AG04449 (cell line): Measurements from ENCODE around the gene RPS6KA5.

Source experiments
- CTCF ChIA-PET: fragments of 350-600 bp; formaldehyde crosslinking; extraction: SDS; loops from one replicate; lab custom pipeline; 2021; ENCODE audit warnings: antibody characterized with exemption; lab: Yijun Ruan, JAX
- POLR2A ChIA-PET: fragments of 400-600, 350-600 bp; formaldehyde crosslinking; extraction: SDS; loops from one replicate; lab custom pipeline; 2020; ENCODE audit warnings: antibody characterized with exemption, inconsistent platforms; lab: Yijun Ruan, JAX
- DNase-seq: peaks from one replicate; pipeline ENCODE4 v3.0.0-alpha.2; 2010; ENCODE audit warnings: low read depth, low spot score
- H3K4me3 ChIP-seq: 2 replicates; pipeline ENCODE4 v1.5.1; 2011; ENCODE audit warnings: low read depth, mild to moderate bottlenecking, control low read depth, low read length
- TF ChIP-seq, protein P1 (sequence below): IDR thresholded peaks from one replicate; pipeline ENCODE4 v1.5.1; 2011; ENCODE audit warnings: mild to moderate bottlenecking, moderate library complexity, low read length, control low read depth, inconsistent platforms; ENCODE audit not compliant: insufficient read depth; ENCODE audit errors: missing control alignments

RPS6KA5 gene

DNA sequence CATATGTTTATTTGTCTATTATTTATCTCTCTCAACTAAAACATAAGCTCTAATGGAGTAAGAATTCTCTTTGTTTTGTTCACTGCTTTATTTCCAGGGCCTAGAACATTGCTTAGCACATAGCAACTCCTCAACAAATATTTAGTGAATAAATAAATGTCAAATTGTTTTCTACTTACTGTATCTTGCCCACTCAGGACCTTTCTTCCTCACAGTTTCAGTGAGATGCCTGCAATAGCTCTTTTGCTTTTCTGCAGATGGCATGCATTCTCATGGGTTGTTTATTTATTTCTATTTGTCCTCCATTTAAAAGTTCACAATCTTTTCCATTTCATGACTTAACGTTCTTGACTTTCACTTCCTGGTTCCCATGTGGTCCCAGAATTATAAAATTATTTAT lies 149.3 kb downstream of the RPS6KA5 start:
- TF ChIP-seq, protein P1, sequence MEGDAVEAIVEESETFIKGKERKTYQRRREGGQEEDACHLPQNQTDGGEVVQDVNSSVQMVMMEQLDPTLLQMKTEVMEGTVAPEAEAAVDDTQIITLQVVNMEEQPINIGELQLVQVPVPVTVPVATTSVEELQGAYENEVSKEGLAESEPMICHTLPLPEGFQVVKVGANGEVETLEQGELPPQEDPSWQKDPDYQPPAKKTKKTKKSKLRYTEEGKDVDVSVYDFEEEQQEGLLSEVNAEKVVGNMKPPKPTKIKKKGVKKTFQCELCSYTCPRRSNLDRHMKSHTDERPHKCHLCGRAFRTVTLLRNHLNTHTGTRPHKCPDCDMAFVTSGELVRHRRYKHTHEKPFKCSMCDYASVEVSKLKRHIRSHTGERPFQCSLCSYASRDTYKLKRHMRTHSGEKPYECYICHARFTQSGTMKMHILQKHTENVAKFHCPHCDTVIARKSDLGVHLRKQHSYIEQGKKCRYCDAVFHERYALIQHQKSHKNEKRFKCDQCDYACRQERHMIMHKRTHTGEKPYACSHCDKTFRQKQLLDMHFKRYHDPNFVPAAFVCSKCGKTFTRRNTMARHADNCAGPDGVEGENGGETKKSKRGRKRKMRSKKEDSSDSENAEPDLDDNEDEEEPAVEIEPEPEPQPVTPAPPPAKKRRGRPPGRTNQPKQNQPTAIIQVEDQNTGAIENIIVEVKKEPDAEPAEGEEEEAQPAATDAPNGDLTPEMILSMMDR, result no peak
- no peak for DNase-seq
- POLR2A ChIA-PET, result no interaction called here
- CTCF ChIA-PET, result interaction anchor here (3.0 to 5.4 kb wide), 2 partner anchors 262 to 266 kb away, joined by 11 to 58 read pairs; no protein-coding TSS in a partner anchor
- no peak overlapping the region for H3K4me3 ChIP-seq

DNA sequence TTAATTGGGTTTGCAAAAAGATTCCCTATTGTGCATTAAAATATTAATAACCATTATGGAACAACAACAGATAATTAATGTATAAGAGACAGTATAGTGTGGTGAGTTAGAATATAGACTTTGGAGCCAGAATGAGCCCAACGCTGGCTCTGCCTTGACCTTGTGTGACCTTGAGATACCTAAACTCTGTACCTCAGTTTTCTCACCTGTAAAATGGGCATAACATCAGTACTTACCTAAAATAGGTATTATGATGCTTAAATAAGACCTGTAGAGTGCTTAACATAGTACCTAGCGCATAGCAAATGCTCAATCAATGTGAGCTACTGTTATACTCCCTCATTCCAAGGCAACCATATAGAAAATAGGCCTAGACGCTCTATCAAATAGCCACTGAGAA lies 153.3 kb downstream of the RPS6KA5 start:
- TF ChIP-seq, protein P1, result no peak
- CTCF ChIA-PET, result interaction anchor here (5.4 kb wide), 1 partner anchor 265 kb away, joined by 58 read pairs; no protein-coding TSS in a partner anchor

DNA sequence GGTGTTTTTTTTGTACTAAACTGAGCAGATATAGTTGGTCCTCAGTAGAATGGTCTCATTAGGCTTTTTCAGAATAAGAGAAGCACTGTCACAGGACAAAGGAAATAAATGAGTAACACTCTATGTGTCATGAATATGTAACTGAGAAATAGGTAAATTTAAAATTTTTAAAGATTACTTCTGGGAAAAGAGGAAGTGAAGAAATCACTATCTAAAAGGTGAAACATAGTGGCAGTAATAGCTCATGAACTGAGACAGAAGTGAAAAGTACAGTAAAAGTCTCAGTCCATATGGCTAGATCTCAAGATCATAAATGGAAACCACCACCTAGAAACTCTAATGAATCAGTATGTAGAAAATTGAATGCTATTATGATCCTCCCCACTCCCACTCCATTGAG lies 154.9 kb downstream of the RPS6KA5 start:
- no peak overlapping the region for H3K4me3 ChIP-seq
- CTCF ChIA-PET, result interaction anchor here (1.0 to 15.4 kb wide), 7 partner anchors 10 to 381 kb away, joined by 3 to 432 read pairs (median 4); no protein-coding TSS in a partner anchor

More for the DNA sequence above, 153.3 kb downstream of the RPS6KA5 start:
- POLR2A ChIA-PET, result no interaction called here
- H3K4me3 ChIP-seq, result no peak overlapping the region
- no peak for DNase-seq

DNA sequence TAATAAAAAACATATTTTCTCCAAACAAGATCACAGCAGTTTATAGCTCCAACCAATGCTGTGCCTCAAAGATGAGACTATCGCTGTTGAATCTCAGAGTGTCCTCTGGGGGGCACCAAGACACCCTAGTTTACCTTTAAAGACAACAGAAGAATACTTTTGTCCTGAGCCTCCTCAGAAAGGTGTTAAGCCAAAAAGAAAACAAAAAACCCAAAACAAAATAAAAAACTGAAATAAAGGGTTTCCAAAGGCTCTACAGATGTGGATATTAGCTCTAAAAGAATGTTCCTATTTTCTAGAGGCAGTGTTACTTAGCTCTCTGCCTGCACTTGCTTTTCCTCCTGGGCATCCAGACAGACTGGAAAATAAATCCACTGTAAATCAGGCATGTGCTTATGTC lies 157.3 kb downstream of the RPS6KA5 start:
- TF ChIP-seq, protein P1, result peak; percentile 58

More for the DNA sequence above, 154.9 kb downstream of the RPS6KA5 start:
- DNase-seq, result no peak
- TF ChIP-seq, protein P1, result no peak
- POLR2A ChIA-PET, result no interaction called here

DNA sequence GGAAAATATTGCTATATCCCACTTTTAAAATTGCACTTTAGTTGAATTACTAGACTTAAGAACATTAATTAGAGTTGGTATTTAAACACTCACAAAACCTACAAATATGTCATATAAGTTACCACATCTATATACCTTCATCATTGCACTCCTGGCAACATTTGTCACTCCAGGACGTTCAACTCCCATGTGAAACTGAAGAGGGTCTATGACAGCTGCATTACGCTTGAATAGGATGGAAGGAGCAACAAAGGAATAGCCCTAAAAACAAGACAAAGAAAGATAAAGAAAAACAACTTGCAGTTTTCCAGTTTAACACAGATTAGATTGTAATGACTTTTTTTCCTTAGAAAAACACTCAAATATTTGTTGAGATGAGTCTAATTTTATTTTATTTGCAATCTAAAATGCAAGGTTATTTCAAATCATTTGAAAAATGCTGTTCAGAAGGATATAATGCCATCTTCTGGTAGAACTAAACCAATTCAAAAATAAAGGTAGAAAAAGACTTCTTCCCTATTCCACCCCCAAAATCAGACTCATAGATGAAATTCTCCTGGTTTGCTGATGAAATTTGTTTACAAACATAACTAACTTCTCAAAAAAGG lies 159.9 kb downstream of the RPS6KA5 start:
- TF ChIP-seq, protein P1, result no peak
- no peak for DNase-seq
- ChIA-PET CTCF (interaction anchor here (1.1 to 15.4 kb wide), 11 partner anchors 27 to 619 kb away, joined by 3 to 432 read pairs (median 5); no protein-coding TSS in a partner anchor), POLR2A (no interaction called here)
- no peak overlapping the region for H3K4me3 ChIP-seq

More for the DNA sequence above, 157.3 kb downstream of the RPS6KA5 start:
- ChIA-PET POLR2A (no interaction called here), CTCF (interaction anchor here (0.7 to 15.4 kb wide), 40 partner anchors 10 to 930 kb away, joined by 3 to 432 read pairs (median 4); partner anchors contain the start of gene GPR68)
- DNase-seq, result peak; percentile 7
- H3K4me3 ChIP-seq, result no peak overlapping the region

DNA sequence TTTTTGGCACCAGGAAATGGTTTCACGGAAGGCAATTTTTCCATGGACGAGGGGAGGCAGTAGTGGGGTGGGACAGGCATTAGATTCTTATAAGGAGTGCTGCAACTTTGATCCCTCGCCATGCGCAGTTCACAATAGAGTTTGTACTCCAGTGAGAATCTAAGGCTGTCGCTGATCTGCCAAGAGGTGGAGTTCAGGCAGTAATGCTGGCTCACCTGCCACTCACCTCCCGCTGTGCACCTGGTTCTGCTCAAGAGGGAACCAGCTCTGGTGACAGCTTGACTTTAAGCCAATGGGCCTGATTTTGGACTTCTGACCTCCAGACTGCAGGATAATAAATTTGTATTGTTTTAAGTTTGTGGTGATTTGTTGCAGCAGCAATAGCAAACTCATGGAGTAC lies 163.4 kb downstream of the RPS6KA5 start:
- CTCF ChIA-PET, result interaction anchor here (3.3 to 15.4 kb wide), 2 partner anchors 8 to 278 kb away, joined by 10 to 432 read pairs; no protein-coding TSS in a partner anchor
- DNase-seq, result no peak
- H3K4me3 ChIP-seq, result no peak overlapping the region
- POLR2A ChIA-PET, result no interaction called here
- TF ChIP-seq, protein P1, result no peak
